B cell (primary cell): Measurements from ENCODE around the gene SFMBT2.

Experiments
- CTCF ChIP-seq: fragments of 200-600 bp; IDR thresholded peaks from one replicate; pipeline ENCODE4 v1.8.0; 2022; ENCODE audit warnings: antibody characterized with exemption, mild to moderate bottlenecking
- EZH2 ChIP-seq: IDR thresholded peaks from 2 replicates; pipeline ENCODE4 v1.6.1; 2012; ENCODE audit warnings: borderline replicate concordance, low read depth, mild to moderate bottlenecking, moderate library complexity, low read length; ENCODE audit not compliant: insufficient read depth, poor library complexity, severe bottlenecking

DNA sequence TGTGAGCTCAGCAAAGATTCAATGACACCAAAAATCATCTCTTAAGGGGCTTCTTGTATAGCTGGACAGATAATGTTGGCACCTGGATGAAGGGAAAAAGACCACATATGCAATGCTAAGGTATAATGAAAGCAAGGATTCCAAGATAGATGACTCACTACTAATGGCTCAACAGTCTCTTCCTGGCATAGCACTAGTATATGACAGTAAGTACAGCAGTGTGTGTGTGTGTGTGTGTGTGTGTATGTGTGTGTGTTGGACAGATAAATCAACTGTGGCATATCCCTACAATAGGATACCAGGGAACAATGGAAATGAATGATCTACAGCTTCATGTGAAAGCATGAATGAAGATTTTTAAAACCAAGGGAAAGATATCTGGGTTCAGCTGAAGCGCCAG, 257.1 kb downstream of the SFMBT2 start:
- no peak for TF ChIP-seq CTCF
- no peak for TF ChIP-seq EZH2
